HL-60 (cell line): Measurements from ENCODE around the gene UEVLD.

Experiments
- DNase-seq, 2 experiments: peaks; one replicate each; pipeline ENCODE4 v3.0.0-alpha.2; 2010 to 2020; ENCODE audit warnings: low read depth in 1 of 2, low spot score in 1 of 2
- H3K27ac ChIP-seq: fragments of 250-450 bp; sonication (Bioruptor Pico); replicated peaks from 2 replicates; pipeline ENCODE4 v1.5.1; 2020; ENCODE audit warnings: mild to moderate bottlenecking, moderate library complexity
- H3K27me3 ChIP-seq: fragments of 250-450 bp; sonication (Bioruptor Pico); 2 replicates; pipeline ENCODE4 v1.5.1; 2021; ENCODE audit warnings: mild to moderate bottlenecking, moderate library complexity; ENCODE audit not compliant: insufficient read depth, poor library complexity, severe bottlenecking
- H3K4me3 ChIP-seq: replicated peaks from 2 replicates; pipeline ENCODE4 v1.5.1; 2011; ENCODE audit warnings: mild to moderate bottlenecking, control low read depth, low read length; ENCODE audit not compliant: insufficient read depth
- CTCF ChIP-seq: IDR thresholded peaks from one replicate; pipeline ENCODE4 v1.5.1; 2011; ENCODE audit warnings: low read length, control low read depth, inconsistent platforms; ENCODE audit not compliant: insufficient read depth
- GABPA ChIP-seq: IDR thresholded peaks from 2 replicates; pipeline ENCODE4 v1.6.1; 2012; ENCODE audit warnings: low read depth
- POLR2AphosphoS5 ChIP-seq: IDR thresholded peaks from 2 replicates; pipeline ENCODE4 v1.6.1; 2012; ENCODE audit warnings: low read depth
- SPI1 ChIP-seq: IDR thresholded peaks from 2 replicates; pipeline ENCODE4 v1.6.1; 2012; ENCODE audit warnings: low read depth, mild to moderate bottlenecking, borderline replicate concordance
- TF ChIP-seq, protein P1 (sequence below): IDR thresholded peaks from 2 replicates; pipeline ENCODE4 v1.6.1; 2012; ENCODE audit warnings: low read depth; ENCODE audit not compliant: insufficient replicate concordance

Gene UEVLD

DNA sequence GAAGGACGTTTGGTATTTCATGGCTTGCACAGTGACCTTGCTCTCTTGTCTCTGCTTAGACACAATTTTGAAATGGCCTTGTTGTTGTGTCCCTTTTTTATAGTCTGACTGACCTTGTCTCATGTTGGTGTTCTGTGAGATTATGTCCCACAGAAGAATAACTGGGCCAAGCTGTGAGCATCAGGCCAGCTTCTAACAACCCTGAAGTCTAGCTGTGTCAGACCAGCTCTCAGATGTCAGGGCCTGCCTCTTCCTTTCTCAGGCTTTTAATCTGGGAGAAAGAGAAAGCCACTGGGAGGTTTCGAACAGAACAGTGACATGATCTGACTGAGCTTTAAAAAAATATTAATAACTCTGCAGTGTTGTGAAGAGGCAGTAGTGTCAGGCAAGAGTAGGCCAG lies 2.0 kb upstream of the UEVLD start:
- no peaks in the 10 kb centered on the region for H3K27me3 ChIP-seq
- H3K27ac ChIP-seq, result no peak overlapping the region
- no peak for DNase-seq

GRCh38 chr11:18581825-18582224 lies 6.7 kb downstream of the UEVLD start:
- TF ChIP-seq SPI1 (no peak), POLR2AphosphoS5 (no peak), GABPA (no peak), CTCF (no peak)
- TF ChIP-seq, protein P1, sequence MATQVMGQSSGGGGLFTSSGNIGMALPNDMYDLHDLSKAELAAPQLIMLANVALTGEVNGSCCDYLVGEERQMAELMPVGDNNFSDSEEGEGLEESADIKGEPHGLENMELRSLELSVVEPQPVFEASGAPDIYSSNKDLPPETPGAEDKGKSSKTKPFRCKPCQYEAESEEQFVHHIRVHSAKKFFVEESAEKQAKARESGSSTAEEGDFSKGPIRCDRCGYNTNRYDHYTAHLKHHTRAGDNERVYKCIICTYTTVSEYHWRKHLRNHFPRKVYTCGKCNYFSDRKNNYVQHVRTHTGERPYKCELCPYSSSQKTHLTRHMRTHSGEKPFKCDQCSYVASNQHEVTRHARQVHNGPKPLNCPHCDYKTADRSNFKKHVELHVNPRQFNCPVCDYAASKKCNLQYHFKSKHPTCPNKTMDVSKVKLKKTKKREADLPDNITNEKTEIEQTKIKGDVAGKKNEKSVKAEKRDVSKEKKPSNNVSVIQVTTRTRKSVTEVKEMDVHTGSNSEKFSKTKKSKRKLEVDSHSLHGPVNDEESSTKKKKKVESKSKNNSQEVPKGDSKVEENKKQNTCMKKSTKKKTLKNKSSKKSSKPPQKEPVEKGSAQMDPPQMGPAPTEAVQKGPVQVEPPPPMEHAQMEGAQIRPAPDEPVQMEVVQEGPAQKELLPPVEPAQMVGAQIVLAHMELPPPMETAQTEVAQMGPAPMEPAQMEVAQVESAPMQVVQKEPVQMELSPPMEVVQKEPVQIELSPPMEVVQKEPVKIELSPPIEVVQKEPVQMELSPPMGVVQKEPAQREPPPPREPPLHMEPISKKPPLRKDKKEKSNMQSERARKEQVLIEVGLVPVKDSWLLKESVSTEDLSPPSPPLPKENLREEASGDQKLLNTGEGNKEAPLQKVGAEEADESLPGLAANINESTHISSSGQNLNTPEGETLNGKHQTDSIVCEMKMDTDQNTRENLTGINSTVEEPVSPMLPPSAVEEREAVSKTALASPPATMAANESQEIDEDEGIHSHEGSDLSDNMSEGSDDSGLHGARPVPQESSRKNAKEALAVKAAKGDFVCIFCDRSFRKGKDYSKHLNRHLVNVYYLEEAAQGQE, result no peak
- Histone ChIP-seq H3K27me3 (no peaks in the 10 kb centered on the region), H3K27ac (no peak overlapping the region), H3K4me3 (no peak overlapping the region)
- no peak for DNase-seq

More for the DNA sequence above, 2.0 kb upstream of the UEVLD start:
- no peak overlapping the region for H3K4me3 ChIP-seq
- TF ChIP-seq GABPA, result no peak
- TF ChIP-seq, protein P1, result no peak
- TF ChIP-seq CTCF, result no peak
- TF ChIP-seq POLR2AphosphoS5, result no peak
- TF ChIP-seq SPI1, result no peak

GRCh38 chr11:18580113-18580766 lies 8.3 kb downstream of the UEVLD start:
- H3K27me3 ChIP-seq, result no peaks in the 10 kb centered on the region
- H3K4me3 ChIP-seq, result no peak overlapping the region
- no peak overlapping the region for H3K27ac ChIP-seq
- TF ChIP-seq SPI1, result no peak
- no peak for TF ChIP-seq POLR2AphosphoS5
- TF ChIP-seq, protein P1, result no peak
- TF ChIP-seq CTCF, result no peak
- no peak for TF ChIP-seq GABPA
- no peak for DNase-seq
